GM18867 (cell line): ENCODE results near the gene HPN.
"Not testable (repeated sequence)": the region's sequence is repeated elsewhere in the genome, so short reads cannot be mapped to it uniquely, and the experiment has no call there.

Experiments
- ATAC-seq: cut with Tn5 transposase; IDR thresholded peaks from one replicate; pipeline ENCODE4 v1.9.1; 2021; ENCODE audit warnings: mild to moderate bottlenecking, moderate library complexity; ENCODE audit not compliant: unreplicated experiment

The HPN gene

GRCh38 chr19:35041548-35042055 lies at the start of gene HPN:
Gene HPN (plus strand): TSS chr19:35041721. CDS start chr19:35042507, 786 bp downstream.
- no peak for ATAC-seq

- ATAC-seq, result not testable (repeated sequence)
Measured at GRCh38 chr19:34992582-34992981, 48.9 kb upstream of the HPN start.

- ATAC-seq, result no peak
Measured at GRCh38 chr19:34994286-34994642, 47.3 kb upstream of the HPN start.

- no peak for ATAC-seq
Measured at GRCh38 chr19:34994643-34995541, 46.6 kb upstream of the HPN start.

- ATAC-seq, result no peak
Measured at GRCh38 chr19:34995551-34995950, 46.0 kb upstream of the HPN start.

GRCh38 chr19:34997071-34997617 lies 44.4 kb upstream of the HPN start:
- ATAC-seq, result no peak

GRCh38 chr19:34998224-34998623 lies 43.3 kb upstream of the HPN start:
- not testable (repeated sequence) for ATAC-seq

- no peak for ATAC-seq
Measured at GRCh38 chr19:34998777-34999497, 42.6 kb upstream of the HPN start.

GRCh38 chr19:34999498-35000337 lies 41.8 kb upstream of the HPN start, which contains the start of gene GRAMD1A:
Gene GRAMD1A (plus strand): TSS chr19:35000323. CDS start chr19:35000479, 156 bp downstream.
- ATAC-seq, result peak; percentile 54

GRCh38 chr19:35000338-35000646 lies 41.2 kb upstream of the HPN start:
- ATAC-seq, result no peak

- ATAC-seq, result no peak
Measured at GRCh38 chr19:35000647-35001501, 40.6 kb upstream of the HPN start.

- ATAC-seq, result no peak
Measured at GRCh38 chr19:35002037-35002535, 39.4 kb upstream of the HPN start.

GRCh38 chr19:35004517-35005255 lies 36.8 kb upstream of the HPN start:
- no peak for ATAC-seq

GRCh38 chr19:35005256-35005977 lies 36.1 kb upstream of the HPN start:
- ATAC-seq, result no peak

- not testable (repeated sequence) for ATAC-seq
Measured at GRCh38 chr19:35006007-35006341, 35.5 kb upstream of the HPN start.

GRCh38 chr19:35006342-35006998 lies 35.1 kb upstream of the HPN start:
- ATAC-seq, result no peak

- no peak for ATAC-seq
Measured at GRCh38 chr19:35006999-35007365, 34.5 kb upstream of the HPN start.

- ATAC-seq, result not testable (repeated sequence)
Measured at GRCh38 chr19:35007427-35007826, 34.1 kb upstream of the HPN start.
